Loucy (cell line): ENCODE results near the gene CYB561D2.

Source experiments
- H2AFZ ChIP-seq: fragments of 200-600 bp; sonication (generic); 2 replicates; pipeline ENCODE4 v1.6.0; 2016; ENCODE audit warnings: antibody characterized with exemption, mild to moderate bottlenecking, low read length, moderate library complexity
- H3F3A ChIP-seq: fragments of 200-600 bp; 2 replicates; pipeline ENCODE4 v1.6.0; 2016; ENCODE audit warnings: antibody characterized with exemption, low read depth, mild to moderate bottlenecking
- H3K27me3 ChIP-seq: fragments of 200-600 bp; sonication (generic); 2 replicates; pipeline ENCODE4 v1.6.1; 2014; ENCODE audit warnings: low read length, mild to moderate bottlenecking; ENCODE audit not compliant: insufficient read depth, poor library complexity, severe bottlenecking
- H3K36me3 ChIP-seq: fragments of 200-600 bp; sonication (generic); 2 replicates; pipeline ENCODE4 v1.6.1; 2016; ENCODE audit warnings: low read length; ENCODE audit not compliant: insufficient read depth
- H3K4me1 ChIP-seq: fragments of 200-600 bp; sonication (generic); 2 replicates; pipeline ENCODE4 v1.5.1; 2014; ENCODE audit warnings: low read length, mild to moderate bottlenecking; ENCODE audit not compliant: insufficient read depth, poor library complexity, severe bottlenecking
- H3K4me2 ChIP-seq: fragments of 200-600 bp; sonication (generic); 2 replicates; pipeline ENCODE4 v1.6.0; 2014; ENCODE audit warnings: antibody characterized with exemption, low read length, low read depth, mild to moderate bottlenecking; ENCODE audit not compliant: poor library complexity, severe bottlenecking
- H3K4me3 ChIP-seq: fragments of 200-600 bp; sonication (generic); 2 replicates; pipeline ENCODE4 v1.5.1; 2014; ENCODE audit warnings: low read length, mild to moderate bottlenecking, mixed read lengths; ENCODE audit not compliant: poor library complexity, severe bottlenecking
- H3K79me2 ChIP-seq: fragments of 200-600 bp; sonication (generic); 2 replicates; pipeline ENCODE4 v1.6.1; 2014; ENCODE audit warnings: low read length; ENCODE audit not compliant: insufficient read depth
- H3K9ac ChIP-seq: fragments of 200-600 bp; sonication (generic); 2 replicates; pipeline ENCODE4 v1.6.0; 2014; ENCODE audit warnings: mild to moderate bottlenecking, low read depth, low read length, moderate library complexity; ENCODE audit not compliant: poor library complexity, severe bottlenecking
- H3K9me2 ChIP-seq: fragments of 200-600 bp; sonication (generic); replicated peaks from 2 replicates; pipeline ENCODE4 v1.6.1; 2016; ENCODE audit warnings: low read depth, low read length, mixed read lengths
- H3K9me3 ChIP-seq: fragments of 200-600 bp; sonication (generic); 2 replicates; pipeline ENCODE4 v1.6.1; 2014; ENCODE audit warnings: mild to moderate bottlenecking, antibody characterized with exemption, low read length, low read depth; ENCODE audit not compliant: insufficient read depth
- H4K20me1 ChIP-seq: fragments of 200-600 bp; sonication (generic); 2 replicates; pipeline ENCODE4 v1.6.0; 2014; ENCODE audit warnings: antibody characterized with exemption, low read length, mild to moderate bottlenecking; ENCODE audit not compliant: insufficient read depth, poor library complexity, severe bottlenecking
- CTCF ChIP-seq: fragments of 200-600 bp; sonication (generic); conservative IDR thresholded peaks from 2 replicates; pipeline ENCODE4 v1.5.1; 2014; ENCODE audit warnings: mild to moderate bottlenecking, antibody characterized with exemption, low read length
- EZH2phosphoT487 ChIP-seq: fragments of 200-600 bp; IDR thresholded peaks from 2 replicates; pipeline ENCODE4 v1.6.1; 2018; ENCODE audit warnings: antibody characterized with exemption, mild to moderate bottlenecking, moderate library complexity, borderline replicate concordance

The CYB561D2 gene

DNA sequence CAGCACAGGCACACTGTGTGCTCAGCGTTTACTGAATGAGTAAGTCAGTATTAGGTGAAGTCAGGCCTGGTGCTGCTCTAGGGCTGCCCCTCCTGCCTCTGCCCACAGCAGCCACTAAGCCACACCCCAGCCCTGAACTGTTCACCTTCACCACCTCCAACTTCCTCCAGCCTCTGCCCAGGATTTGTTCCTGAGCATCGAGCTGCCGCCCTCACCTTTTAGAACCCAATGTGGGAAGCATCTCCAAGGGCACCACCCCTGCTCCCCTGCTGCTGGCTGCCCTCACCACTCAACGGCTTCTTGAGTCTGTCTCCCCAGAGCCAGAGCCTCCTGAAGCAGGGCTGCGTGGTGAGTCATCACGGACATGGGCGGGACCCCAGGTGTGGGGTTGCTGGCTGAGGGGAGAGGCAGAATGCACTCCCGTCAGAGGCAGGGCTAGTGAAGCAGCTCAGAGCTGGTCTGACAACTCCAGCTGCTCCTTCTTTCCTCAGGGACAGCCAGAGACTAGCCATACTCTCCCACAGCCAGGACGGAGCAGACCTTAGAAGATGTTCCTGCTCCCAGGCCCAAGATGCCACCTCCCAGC, 33.9 kb upstream of the CYB561D2 start:
- Histone ChIP-seq H3F3A (no peaks in the 10 kb centered on the region), H3K36me3 (no peaks in the 10 kb centered on the region), H3K9me3 (no peaks in the 10 kb centered on the region), H3K27me3 (no peaks in the 10 kb centered on the region), H3K4me2 (peak overlapping the region; percentile 30), H3K79me2 (peaks cover 29% of the 10 kb centered on the region), H3K4me3 (no peak overlapping the region), H2AFZ (no peak overlapping the region), H4K20me1 (peaks cover 15% of the 10 kb centered on the region), H3K4me1 (peaks cover 37% of the 10 kb centered on the region), H3K9ac (peak overlapping the region; percentile 14), H3K9me2 (no peaks in the 10 kb centered on the region)
- TF ChIP-seq CTCF (no peak), EZH2phosphoT487 (no peak)

GRCh38 chr3:50317300-50317699, 33.4 kb upstream of the CYB561D2 start:
- Histone ChIP-seq H4K20me1 (peaks cover 15% of the 10 kb centered on the region), H3K79me2 (peaks cover 29% of the 10 kb centered on the region), H3K4me2 (peak overlapping the region; percentile 30), H3K36me3 (no peaks in the 10 kb centered on the region), H3K9me3 (no peaks in the 10 kb centered on the region), H3K27me3 (no peaks in the 10 kb centered on the region), H3K9ac (no peak overlapping the region), H3F3A (no peaks in the 10 kb centered on the region), H3K4me1 (peaks cover 37% of the 10 kb centered on the region), H3K9me2 (no peaks in the 10 kb centered on the region), H2AFZ (no peak overlapping the region), H3K4me3 (no peak overlapping the region)
- no peak for TF ChIP-seq CTCF
- TF ChIP-seq EZH2phosphoT487: no peak

DNA sequence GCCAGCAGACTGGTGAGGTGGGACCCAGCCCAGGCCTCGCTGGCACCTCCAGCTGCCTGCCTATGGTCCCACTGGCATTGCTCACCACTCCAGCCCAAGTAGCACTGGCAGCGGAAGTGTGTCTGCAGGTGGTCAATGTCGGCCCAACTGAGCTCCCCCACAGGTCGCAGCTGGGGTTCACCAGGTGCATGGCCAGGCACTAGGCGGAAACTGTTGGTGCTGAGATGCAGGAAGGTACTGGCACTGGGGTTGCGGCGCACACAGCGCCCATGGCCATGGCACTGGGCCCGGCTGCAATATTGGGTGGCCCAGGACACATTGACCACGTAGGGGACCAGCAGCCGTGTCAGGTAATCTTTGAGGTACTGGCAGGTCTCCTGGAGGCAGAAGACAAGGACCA, 32.5 kb upstream of the CYB561D2 start:
- Histone ChIP-seq H4K20me1 (peaks cover 15% of the 10 kb centered on the region), H3K79me2 (peaks cover 29% of the 10 kb centered on the region), H3K4me1 (peaks cover 37% of the 10 kb centered on the region), H3F3A (no peaks in the 10 kb centered on the region), H3K4me2 (peak overlapping the region; percentile 95), H3K4me3 (no peak overlapping the region), H3K36me3 (no peaks in the 10 kb centered on the region), H3K9me2 (no peaks in the 10 kb centered on the region), H3K9ac (no peak overlapping the region), H3K27me3 (no peaks in the 10 kb centered on the region), H2AFZ (no peak overlapping the region), H3K9me3 (no peaks in the 10 kb centered on the region)
- TF ChIP-seq EZH2phosphoT487 (no peak), CTCF (no peak)
